ENCODE results near the gene GHRL. TPM values are rescaled to one million over a fixed set of nuclear protein-coding genes. Genes with fewer than 3 reads are reported as not detected.

GHRL gene, protein sequence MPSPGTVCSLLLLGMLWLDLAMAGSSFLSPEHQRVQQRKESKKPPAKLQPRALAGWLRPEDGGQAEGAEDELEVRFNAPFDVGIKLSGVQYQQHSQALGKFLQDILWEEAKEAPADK
- total RNA-seq (2021): 0.48 TPM in 1 of 2 replicates, not detected in the other
- percentile 26 among the genes with signal in this experiment for Bru-seq, nascent RNA
- percentile 31 among the genes with signal in this experiment for BruChase-seq, experiment 1, labeled RNA remaining after a 2-hour chase
- BruChase-seq, experiment 2, labeled RNA remaining after a 6-hour chase: percentile 25 among the genes with signal in this experiment
- long read RNA-seq, partial matches to known transcripts: 0 of 4 reads
- long read RNA-seq, other reads (novel, unspliced or antisense): 4 of 4 reads

- BruUV-seq (replicated peaks): no TSS peak
- no peak for DNase-seq
- Histone ChIP-seq H3K4me3 (no peak within 1 kb of the TSS), H3K4me1 (replicated peaks; ENCODE audit: insufficient read depth) (no peaks in the 10 kb centered on the region), H3K9me2 (ENCODE audit: insufficient read depth) (no peaks in the 10 kb centered on the region), H3K79me2 (ENCODE audit: low read depth) (no peaks in the 10 kb centered on the region), H3K27me3 (ENCODE audit: insufficient read depth, low read depth) (no peaks in the 10 kb centered on the region), H3K4me2 (no peak within 1 kb of the TSS), H3K9me3 (ENCODE audit: insufficient read depth, low read depth) (no peaks in the 10 kb centered on the region), H3K36me3 (ENCODE audit: low read depth) (peaks cover 3% of the 10 kb centered on the region; the same call in 1 of the 2 replicates), H4K20me1 (ENCODE audit: insufficient read depth) (no peaks in the 10 kb centered on the region), H3F3A (ENCODE audit: insufficient read depth, low read depth) (peaks cover 3% of the 10 kb centered on the region; the same call in 1 of the 2 replicates), H3K27ac (no peak within 1 kb of the TSS), H2AFZ (no peak within 1 kb of the TSS)
- ChIA-PET POLR2A (ENCODE audit: unreplicated experiment) (no interaction called here), CTCF (interaction anchor here (0.6 kb wide), 1 partner anchor 515 kb away, joined by 4 read pairs; no protein-coding TSS in a partner anchor)
- TF ChIP-seq EZH2 (IDR thresholded peaks at IDR 0.05; ENCODE audit: low read depth): no peak
- TF ChIP-seq, protein P1, sequence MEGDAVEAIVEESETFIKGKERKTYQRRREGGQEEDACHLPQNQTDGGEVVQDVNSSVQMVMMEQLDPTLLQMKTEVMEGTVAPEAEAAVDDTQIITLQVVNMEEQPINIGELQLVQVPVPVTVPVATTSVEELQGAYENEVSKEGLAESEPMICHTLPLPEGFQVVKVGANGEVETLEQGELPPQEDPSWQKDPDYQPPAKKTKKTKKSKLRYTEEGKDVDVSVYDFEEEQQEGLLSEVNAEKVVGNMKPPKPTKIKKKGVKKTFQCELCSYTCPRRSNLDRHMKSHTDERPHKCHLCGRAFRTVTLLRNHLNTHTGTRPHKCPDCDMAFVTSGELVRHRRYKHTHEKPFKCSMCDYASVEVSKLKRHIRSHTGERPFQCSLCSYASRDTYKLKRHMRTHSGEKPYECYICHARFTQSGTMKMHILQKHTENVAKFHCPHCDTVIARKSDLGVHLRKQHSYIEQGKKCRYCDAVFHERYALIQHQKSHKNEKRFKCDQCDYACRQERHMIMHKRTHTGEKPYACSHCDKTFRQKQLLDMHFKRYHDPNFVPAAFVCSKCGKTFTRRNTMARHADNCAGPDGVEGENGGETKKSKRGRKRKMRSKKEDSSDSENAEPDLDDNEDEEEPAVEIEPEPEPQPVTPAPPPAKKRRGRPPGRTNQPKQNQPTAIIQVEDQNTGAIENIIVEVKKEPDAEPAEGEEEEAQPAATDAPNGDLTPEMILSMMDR (conservative IDR thresholded peaks at IDR 0.05): no peak
- intact Hi-C loops (cut with micrococcal nuclease; ENCODE audit: unreplicated experiment): no loop called here
Observed at GRCh38 chr3:10292505-10293419, at the start of gene GHRL. GHRL (minus strand) TSS chr3:10292947; CDS start chr3:10290180, 2,767 bp downstream.

DNA sequence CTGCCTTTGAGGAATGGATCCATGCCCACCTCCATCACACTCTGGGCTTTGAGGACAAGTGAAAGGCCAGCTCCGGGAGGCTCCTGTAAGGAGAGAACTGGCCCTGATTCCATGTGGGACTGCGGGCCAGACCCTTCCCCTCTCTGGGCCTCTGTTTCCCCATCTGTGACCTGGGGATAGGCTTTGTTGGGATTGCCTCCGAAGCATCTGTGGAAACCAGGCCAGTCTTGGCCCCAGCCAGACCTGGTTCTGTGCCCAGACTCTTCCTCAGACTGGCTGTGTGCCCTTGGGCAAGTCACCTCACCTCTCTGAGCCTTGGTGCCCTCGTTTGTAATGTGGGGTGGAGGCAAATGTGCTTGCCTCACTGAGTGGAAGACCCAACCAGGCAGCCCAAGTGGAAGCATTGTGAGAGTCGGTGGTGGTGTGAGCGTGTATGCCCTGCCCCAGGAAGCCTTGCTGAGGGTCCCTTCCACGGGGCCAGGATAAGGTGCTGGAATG, 49.2 kb upstream of the GHRL start:
- Histone ChIP-seq H3K79me2 (ENCODE audit: low read depth) (no peaks in the 10 kb centered on the region), H3K36me3 (ENCODE audit: low read depth) (no peaks in the 10 kb centered on the region), H4K20me1 (ENCODE audit: insufficient read depth) (peaks cover 4% of the 10 kb centered on the region; the same call in 1 of the 2 replicates), H3K9me2 (ENCODE audit: insufficient read depth) (no peaks in the 10 kb centered on the region), H3K4me1 (replicated peaks; ENCODE audit: insufficient read depth) (no peaks in the 10 kb centered on the region), H3K27me3 (ENCODE audit: insufficient read depth, low read depth) (peaks cover 82% of the 10 kb centered on the region), H3K4me3 (no peak overlapping the region), H3F3A (ENCODE audit: insufficient read depth, low read depth) (no peaks in the 10 kb centered on the region), H2AFZ (no peak overlapping the region), H3K4me2 (no peak overlapping the region), H3K9me3 (ENCODE audit: insufficient read depth, low read depth) (no peaks in the 10 kb centered on the region), H3K27ac (no peak overlapping the region)
- no peak for TF ChIP-seq EZH2 (IDR thresholded peaks at IDR 0.05; ENCODE audit: low read depth)
- TF ChIP-seq, protein P1 (conservative IDR thresholded peaks at IDR 0.05): no peak
- POLR2A ChIA-PET (ENCODE audit: unreplicated experiment): interaction anchor here (0.7 kb wide), 1 partner anchor 32 kb away, joined by 3 read pairs; no protein-coding TSS in a partner anchor
- CTCF ChIA-PET: no interaction called here
- no TSS peak for BruUV-seq (replicated peaks)
- intact Hi-C loops (cut with micrococcal nuclease; ENCODE audit: unreplicated experiment): no loop called here
- no peak for DNase-seq

- Histone ChIP-seq H3K27ac (no peak overlapping the region), H3K9me2 (ENCODE audit: insufficient read depth) (no peaks in the 10 kb centered on the region), H3F3A (ENCODE audit: insufficient read depth, low read depth) (no peaks in the 10 kb centered on the region), H4K20me1 (ENCODE audit: insufficient read depth) (peaks cover 4% of the 10 kb centered on the region; the same call in 1 of the 2 replicates), H2AFZ (no peak overlapping the region), H3K27me3 (ENCODE audit: insufficient read depth, low read depth) (peaks cover 82% of the 10 kb centered on the region), H3K36me3 (ENCODE audit: low read depth) (no peaks in the 10 kb centered on the region), H3K9me3 (ENCODE audit: insufficient read depth, low read depth) (no peaks in the 10 kb centered on the region), H3K4me2 (no peak overlapping the region), H3K4me1 (replicated peaks; ENCODE audit: insufficient read depth) (no peaks in the 10 kb centered on the region), H3K79me2 (ENCODE audit: low read depth) (no peaks in the 10 kb centered on the region), H3K4me3 (no peak overlapping the region)
- no TSS peak for BruUV-seq (replicated peaks)
- intact Hi-C loops (cut with micrococcal nuclease; ENCODE audit: unreplicated experiment): no loop called here
- ChIA-PET CTCF (interaction anchor here (1.1 kb wide), 1 partner anchor 18 kb away, joined by 4 read pairs; no protein-coding TSS in a partner anchor), POLR2A (ENCODE audit: unreplicated experiment) (no interaction called here)
- no peak for DNase-seq
- TF ChIP-seq, protein P1 (conservative IDR thresholded peaks at IDR 0.05): no peak
- no peak for TF ChIP-seq EZH2 (IDR thresholded peaks at IDR 0.05; ENCODE audit: low read depth)
Observed at GRCh38 chr3:10340476-10340875, 47.7 kb upstream of the GHRL start.

All from PC-9 (cell line).